Astrocyte of the cerebellum (primary cell): ENCODE data around the gene OR51A7.
"Not testable (repeated sequence)": the region's sequence is repeated elsewhere in the genome, so short reads cannot be mapped to it uniquely, and the experiment has no call there.

ENCODE experiments used
- DNase-seq: peaks from one replicate; pipeline ENCODE4 v3.0.0-alpha.2; 2011; ENCODE audit warnings: low read depth
- H3K4me3 ChIP-seq: 2 replicates; pipeline ENCODE4 v1.5.1; 2011; ENCODE audit warnings: mild to moderate bottlenecking, low read depth, low read length, moderate library complexity
- CTCF ChIP-seq: IDR thresholded peaks from 2 replicates; pipeline ENCODE4 v1.5.1; 2012; ENCODE audit warnings: low read length, low read depth, moderate library complexity, mild to moderate bottlenecking; ENCODE audit errors: missing control alignments
- in situ Hi-C: cut with HindIII; loops from 2 replicates; pipeline ENCODE4 v1.10.0; 2017; ENCODE audit warnings: low sequenced_read_pairs

OR51A7 gene

GRCh38 chr11:4926608-4927007 is 23.0 kb downstream of the OR51A7 start:
- TF ChIP-seq CTCF, result no peak
- in situ Hi-C loops, result no loop called here
- no peak for DNase-seq
- H3K4me3 ChIP-seq, result no peak overlapping the region

GRCh38 chr11:4932751-4933150 is 29.2 kb downstream of the OR51A7 start:
- DNase-seq, result no peak
- no peak for TF ChIP-seq CTCF
- in situ Hi-C loops, result no loop called here
- H3K4me3 ChIP-seq, result no peak overlapping the region

GRCh38 chr11:4936745-4937144 is 33.2 kb downstream of the OR51A7 start:
- no peak for TF ChIP-seq CTCF
- no peak for DNase-seq
- in situ Hi-C loops, result no loop called here
- H3K4me3 ChIP-seq, result no peak overlapping the region

DNA sequence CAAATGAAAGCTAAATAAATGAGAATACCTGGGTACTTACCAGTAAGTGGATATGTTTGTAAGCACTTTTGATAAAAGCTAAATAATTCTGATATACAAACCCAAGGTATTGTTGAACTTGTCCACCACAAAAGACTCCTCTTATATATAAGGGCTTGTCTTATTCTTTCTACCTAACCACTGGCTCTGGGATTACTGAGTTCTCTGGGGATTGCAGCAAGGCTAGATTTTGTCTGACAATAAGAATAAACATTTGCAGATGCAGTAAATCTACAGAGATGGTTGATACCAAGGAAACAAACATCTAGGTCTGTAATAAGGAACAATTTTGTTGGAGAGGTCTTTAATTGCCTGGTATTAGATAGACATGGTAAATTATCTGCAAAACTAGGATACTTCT is 43.9 kb downstream of the OR51A7 start, which contains the start of gene OR51A4:
Gene OR51A4, minus strand, starts transcription at position 101 of the 400 bp plus-strand sequence. CDS start 505 bp downstream, outside the sequence.
- DNase-seq, result no peak
- in situ Hi-C loops, result no loop called here
- no peak within 1 kb of the TSS for H3K4me3 ChIP-seq
- TF ChIP-seq CTCF, result no peak

DNA sequence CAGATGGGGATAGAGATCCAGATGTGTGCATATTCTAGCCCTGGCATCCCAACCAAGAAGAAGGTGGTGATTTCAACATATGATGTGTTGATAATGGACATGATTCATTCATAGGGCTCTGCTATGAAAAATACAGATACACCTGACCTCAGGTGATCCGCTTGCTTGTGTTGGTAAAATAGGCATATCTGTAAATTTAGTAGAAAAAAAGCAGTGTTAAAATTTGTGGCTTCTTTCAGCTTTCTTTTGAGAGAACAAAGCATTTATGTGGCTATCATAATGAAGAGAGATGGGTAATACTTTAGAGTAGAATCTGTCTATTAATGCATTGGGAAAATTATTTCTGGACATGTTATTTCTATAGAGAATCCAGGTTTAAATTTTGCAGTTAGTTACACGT is 52.0 kb downstream of the OR51A7 start, which contains the start of gene OR51A2:
Gene OR51A2, minus strand, starts transcription at position 101 of the 400 bp plus-strand sequence. Its CDS starts 0 bp downstream, at position 101.
- in situ Hi-C loops, result not testable (repeated sequence)

DNA sequence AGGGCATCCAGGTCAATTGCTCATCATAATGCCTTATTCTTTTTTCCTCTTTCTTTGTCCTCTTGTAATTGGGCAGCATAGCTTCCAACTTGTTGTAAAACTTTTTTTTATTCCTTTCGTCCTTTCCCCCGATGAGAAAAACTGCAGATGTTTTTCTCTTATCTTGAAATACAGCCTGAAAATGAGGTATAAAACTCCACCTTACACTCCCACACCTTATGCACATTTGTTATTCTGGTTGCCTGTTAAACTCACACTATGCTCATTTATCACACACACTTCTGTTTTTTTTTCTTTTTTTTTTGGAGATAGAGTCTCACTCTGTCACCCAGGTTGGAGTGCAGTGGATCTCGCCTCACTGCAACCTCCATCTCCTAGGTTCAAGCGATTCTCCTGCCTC is 53.8 kb downstream of the OR51A7 start:
- H3K4me3 ChIP-seq, result no peak overlapping the region
- in situ Hi-C loops, result no loop called here
- no peak for DNase-seq
- TF ChIP-seq CTCF, result no peak

More for the DNA sequence above, 52.0 kb downstream of the OR51A7 start, which contains the start of gene OR51A2:
- H3K4me3 ChIP-seq, DNase-seq: not testable (repeated sequence)
